ENCODE measurements around the gene TP53BP1.
A peak's percentile ranks its signal among the peaks of the same experiment; 100 is the strongest.

Gene TP53BP1

DNA sequence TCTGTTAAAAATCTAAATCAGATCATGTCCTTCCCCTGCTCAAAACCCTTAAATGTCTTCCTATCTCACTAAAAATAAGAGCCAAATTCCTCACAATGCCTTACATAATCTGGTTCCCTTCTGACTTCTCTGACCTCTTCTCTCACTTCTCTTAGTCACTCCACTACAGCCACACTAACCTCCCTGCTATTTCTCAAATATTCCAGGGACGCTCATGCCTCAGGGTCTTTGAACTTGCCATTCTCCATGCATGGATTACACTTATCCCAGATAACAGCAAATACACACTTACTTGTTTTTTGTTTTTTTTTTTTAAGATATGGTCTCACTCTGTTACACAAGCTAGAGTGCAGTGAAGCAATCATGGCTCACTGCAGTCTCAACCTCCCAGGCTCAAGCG lies 8.5 kb downstream of the TP53BP1 start:
- FAIRE-seq (peak; percentile 38), DNase-seq (ENCODE audit: insufficient read length, low spot score) (no peak)
- no peak for TF ChIP-seq POLR2A (IDR thresholded peaks at IDR 0.05; ENCODE audit: low read depth, low read length)

DNA sequence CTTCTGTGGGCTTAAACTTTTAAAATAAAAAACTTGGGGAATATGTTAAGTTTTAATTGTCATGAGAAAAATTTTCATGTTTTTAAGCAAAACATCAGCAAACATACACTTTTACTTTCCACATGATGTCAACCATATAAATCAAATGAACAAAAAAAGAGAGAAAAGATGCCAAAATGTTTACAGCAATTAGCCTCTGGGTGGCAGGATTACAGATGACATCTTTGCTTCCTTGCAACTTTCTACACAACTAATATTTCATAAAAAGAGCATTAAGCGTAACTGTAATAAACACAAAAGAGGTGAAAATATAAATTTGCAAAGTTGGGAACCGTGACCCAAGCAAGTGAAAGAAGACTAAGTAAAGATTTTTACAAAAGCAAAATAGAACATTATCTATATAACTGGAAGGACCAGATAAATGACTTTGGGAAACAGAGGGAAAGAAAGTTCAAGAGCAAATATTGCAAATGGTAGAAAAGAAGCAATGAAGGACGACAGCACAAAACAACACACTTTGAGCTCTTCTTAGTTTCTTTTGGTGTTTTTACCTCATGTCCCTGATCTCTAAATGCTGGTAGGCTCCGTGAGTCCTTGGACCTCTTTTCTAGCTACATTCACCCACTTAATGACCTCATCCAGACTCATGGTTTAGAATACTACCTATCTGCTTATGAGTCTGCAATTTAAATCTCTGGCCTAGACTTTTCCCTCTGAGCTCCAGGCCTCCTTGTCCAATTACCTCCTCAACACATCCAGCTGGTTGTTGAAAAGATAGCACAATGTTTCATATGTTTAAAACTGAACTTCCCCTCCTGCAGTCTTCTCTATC lies 9.4 kb downstream of the TP53BP1 start:
- FAIRE-seq (peak; percentile 36), DNase-seq (ENCODE audit: insufficient read length, low spot score) (no peak)
- no peak for TF ChIP-seq POLR2A (IDR thresholded peaks at IDR 0.05; ENCODE audit: low read depth, low read length)

DNA sequence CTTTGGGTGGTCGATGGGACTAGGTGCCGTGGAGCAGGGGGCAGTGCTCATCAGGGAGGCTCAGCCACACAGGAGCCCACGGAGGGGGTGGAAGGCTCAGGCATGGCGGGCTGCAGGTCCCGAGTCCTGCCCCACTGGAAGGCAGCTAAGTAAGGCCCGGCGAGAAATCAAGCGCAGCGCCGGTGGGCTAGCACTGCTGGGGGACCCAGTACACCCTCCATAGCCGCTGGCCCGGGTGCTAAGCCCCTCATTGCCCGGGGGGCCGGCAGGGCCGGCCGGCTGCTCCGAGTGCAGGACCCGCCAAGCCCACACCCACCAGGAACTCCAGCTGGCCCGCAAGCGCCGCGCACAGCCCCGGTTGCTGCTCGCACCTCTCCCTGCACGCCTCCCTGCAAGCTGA lies 19.1 kb downstream of the TP53BP1 start:
- no peak for FAIRE-seq
- TF ChIP-seq POLR2A (IDR thresholded peaks at IDR 0.05; ENCODE audit: low read depth, low read length) = no peak

DNA sequence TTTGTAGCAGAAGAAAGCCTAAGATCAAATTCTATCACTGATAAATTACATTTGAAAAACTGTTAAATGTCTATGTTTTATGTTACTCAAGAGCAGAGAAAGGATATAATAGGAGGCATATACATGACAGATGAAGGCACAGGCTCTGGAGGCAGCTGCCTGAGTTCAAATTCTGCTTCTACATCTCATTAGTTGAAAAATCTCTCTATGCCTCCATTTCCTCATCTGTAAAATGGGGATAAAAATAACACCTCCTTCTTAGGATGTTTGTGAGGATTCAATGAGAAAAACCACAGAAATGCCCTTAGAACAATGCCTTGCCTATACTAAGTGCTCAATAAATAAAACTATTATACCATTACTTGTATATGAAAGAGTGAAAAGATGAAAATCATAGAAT lies 21.0 kb downstream of the TP53BP1 start:
- no peak for FAIRE-seq
- DNase-seq (ENCODE audit: insufficient read length, low spot score) = no peak
- no peak for TF ChIP-seq POLR2A (IDR thresholded peaks at IDR 0.05; ENCODE audit: low read depth, low read length)

More for the DNA sequence above, 19.1 kb downstream of the TP53BP1 start:
- DNase-seq (ENCODE audit: insufficient read length, low spot score) = no peak

DNA sequence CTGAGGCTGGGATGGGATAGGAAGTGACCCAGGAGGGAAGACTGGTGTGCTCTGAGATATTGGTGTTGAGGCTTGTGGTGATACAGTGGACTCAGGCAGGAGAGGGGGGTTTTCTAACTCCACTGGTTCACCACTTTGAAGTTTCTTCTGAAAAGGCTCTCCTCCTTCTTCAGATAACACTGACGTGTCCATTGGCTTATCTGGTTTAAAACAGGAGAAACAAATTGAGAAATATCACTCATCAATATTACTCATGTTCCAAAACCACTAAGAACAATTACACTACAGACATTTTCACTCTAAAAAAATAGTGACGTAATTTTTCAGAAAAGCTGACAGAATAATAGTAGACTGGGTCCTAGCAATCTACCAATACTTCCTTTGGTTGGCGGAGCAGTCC lies 23.1 kb downstream of the TP53BP1 start:
- FAIRE-seq = peak; percentile 70
- no peak for DNase-seq (ENCODE audit: insufficient read length, low spot score)
- no peak for TF ChIP-seq POLR2A (IDR thresholded peaks at IDR 0.05; ENCODE audit: low read depth, low read length)

DNA sequence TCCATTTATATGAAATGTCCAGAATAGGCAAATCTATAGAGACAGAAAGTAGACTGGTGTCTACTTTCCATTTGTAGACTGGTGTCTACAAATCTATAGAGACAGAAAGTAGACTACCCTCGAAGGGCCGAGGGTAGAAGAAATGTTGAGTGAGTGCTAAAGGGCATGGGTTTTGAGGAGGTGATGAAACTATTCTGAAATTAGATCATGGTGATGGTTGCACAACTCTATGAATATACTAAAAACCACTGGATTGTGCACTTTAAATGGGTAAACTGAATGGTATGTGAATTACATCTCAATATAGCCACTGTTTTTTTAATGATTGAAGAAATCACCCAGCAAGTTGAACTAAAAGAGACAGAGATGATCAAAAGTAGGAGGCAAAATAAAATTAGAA lies 27.9 kb downstream of the TP53BP1 start:
- no peak for DNase-seq (ENCODE audit: insufficient read length, low spot score)
- FAIRE-seq = no peak
- TF ChIP-seq POLR2A (IDR thresholded peaks at IDR 0.05; ENCODE audit: low read depth, low read length) = no peak

DNA sequence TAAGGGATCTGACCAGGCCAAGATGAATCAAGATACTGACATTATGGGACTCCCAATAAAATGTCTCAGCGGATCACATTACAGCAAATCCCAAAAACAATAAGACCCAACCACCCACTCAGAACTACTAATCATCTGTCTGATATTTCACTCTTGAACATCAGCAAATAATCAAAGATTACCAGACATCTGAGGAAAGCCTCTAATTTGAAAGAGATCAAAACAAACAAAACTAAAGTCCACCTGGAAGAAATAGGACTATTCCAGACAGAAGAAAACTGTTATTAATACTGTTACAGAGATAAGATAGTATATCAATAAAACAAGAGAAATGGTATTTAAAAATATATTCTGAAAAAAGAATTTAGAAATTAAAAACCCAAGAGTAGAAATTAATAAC lies 29.0 kb downstream of the TP53BP1 start:
- TF ChIP-seq POLR2A (IDR thresholded peaks at IDR 0.05; ENCODE audit: low read depth, low read length) = no peak
- no peak for DNase-seq (ENCODE audit: insufficient read length, low spot score)
- FAIRE-seq = no peak

DNA sequence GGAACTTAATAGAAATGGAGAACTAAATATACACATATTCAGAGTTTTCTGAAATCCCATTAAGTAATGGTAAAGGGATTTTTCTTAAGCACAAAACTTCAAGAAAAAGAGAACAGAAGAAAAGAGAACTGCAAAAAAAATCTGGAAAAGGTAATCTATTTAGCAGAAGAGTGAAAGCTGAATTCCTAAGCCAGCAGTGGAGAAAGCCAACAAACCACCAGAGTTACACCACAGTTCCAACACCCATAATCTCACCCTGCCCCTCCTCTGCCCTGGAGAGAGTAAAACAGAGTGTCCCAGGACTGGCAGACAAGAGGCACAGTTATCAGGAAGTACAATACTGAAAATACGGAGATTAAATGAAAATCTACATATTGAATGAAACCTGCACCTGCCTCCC lies 29.4 kb downstream of the TP53BP1 start:
- DNase-seq (ENCODE audit: insufficient read length, low spot score) = no peak
- no peak for FAIRE-seq
- no peak for TF ChIP-seq POLR2A (IDR thresholded peaks at IDR 0.05; ENCODE audit: low read depth, low read length)

DNA sequence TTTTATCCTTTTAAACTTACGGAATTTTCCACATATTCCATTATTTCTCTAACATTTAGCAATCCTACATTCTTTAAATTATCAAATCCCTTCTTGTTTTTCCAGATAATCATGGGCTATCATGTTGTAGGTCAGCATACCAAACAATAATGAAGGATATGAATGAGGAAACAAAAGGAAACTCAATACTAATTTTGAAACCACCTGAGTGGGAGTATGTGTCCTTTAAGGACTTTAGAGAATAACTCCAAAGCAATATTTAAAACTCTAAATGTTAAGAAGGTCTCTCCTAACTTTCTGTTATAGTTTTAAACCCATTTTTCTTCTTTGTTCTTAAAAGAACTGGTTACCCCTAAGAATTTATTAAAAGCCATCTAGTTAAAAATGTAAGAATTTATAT lies 43.0 kb downstream of the TP53BP1 start:
- no peak for TF ChIP-seq POLR2A (IDR thresholded peaks at IDR 0.05; ENCODE audit: low read depth, low read length)
- no peak for FAIRE-seq
- no peak for DNase-seq (ENCODE audit: insufficient read length, low spot score)

DNA sequence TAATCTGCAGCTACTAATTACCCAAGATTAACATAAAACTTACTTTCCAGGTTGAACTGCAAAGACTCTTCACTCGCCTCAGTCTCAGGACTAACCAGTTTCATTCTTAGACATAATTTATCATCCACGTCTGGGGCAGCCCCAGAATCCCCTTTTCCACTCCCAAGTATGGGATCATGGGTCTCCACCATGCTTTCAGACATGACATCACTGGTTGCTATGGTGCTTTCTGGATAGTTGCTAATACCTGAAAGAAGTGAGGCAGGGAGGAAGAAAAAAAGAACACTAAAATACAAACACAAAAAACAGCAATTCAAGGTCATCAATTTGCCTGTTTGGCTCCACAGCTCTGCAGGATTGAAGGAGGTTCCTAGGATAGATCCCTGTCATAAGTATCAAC lies 46.6 kb downstream of the TP53BP1 start:
- no peak for FAIRE-seq
- no peak for TF ChIP-seq POLR2A (IDR thresholded peaks at IDR 0.05; ENCODE audit: low read depth, low read length)
- no peak for DNase-seq (ENCODE audit: insufficient read length, low spot score)

DNA sequence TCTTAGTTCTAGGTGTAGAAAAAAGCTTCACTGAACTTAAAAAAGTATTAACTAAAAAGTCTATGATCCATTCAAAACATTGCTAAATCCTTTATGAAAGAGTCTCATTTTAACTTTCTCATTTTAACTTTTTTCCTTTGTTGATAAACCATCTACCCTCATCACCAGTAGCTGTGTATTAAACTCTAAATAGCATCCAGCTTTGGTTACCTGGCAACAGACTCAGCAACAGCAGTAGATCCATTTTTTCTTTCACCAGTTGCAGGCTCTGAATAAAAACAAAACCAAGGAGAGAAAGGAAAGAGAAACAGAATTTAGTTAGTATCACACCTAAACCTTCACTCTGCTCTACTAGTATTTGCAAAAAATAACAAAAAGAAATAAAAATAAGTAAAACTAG lies 51.6 kb downstream of the TP53BP1 start:
- DNase-seq (ENCODE audit: insufficient read length, low spot score) = peak; percentile 29
- TF ChIP-seq POLR2A (IDR thresholded peaks at IDR 0.05; ENCODE audit: low read depth, low read length) = no peak
- FAIRE-seq = peak; percentile 33

DNA sequence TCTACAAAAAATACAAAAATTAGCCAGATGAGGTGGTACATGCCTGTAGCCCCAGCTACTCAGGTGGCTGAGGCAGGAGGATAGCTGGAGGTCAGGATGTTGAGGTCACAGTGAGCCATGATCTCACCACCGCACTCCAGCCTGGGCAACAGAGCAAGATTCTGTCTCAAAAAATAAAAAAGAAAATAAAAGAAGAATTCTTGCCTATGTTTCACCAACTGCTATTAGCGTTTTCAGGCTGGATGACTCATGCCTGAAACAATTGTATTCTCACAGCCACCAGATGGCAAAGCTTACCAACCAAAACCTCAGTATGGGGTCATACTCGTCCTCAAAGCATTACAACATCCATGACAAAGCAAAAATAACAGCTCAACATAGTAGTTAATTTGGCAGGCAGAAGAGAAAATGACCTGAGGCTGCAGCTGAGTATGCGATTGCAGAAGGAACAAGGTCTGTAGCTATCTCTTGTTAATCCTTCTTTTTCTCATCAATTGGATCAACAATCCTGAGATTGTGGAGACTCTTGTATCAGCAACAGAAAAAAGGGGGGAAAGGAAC lies 52.2 kb downstream of the TP53BP1 start:
- TF ChIP-seq POLR2A (IDR thresholded peaks at IDR 0.05; ENCODE audit: low read depth, low read length) = no peak
- FAIRE-seq (peak; percentile 99), DNase-seq (ENCODE audit: insufficient read length, low spot score) (peak; percentile 75)

DNA sequence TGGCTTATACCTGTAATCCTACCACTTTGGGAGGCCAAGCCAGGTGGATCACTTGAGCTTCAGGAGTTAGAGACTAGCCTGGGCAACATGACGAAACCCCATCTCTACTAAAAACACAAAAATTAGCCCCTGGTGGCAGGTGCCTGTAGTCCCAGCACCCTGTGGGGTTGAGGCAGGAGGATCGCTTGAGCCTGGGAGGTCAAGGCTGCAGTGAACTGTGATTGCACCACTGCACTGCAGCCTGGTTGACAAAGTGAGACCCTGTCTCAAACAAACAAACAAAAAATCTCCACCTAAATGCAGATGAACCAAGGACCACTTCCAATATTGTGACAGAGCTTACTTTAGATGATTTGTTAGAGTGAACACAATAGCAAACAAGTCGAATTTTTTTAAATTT lies 53.7 kb downstream of the TP53BP1 start:
- DNase-seq (ENCODE audit: insufficient read length, low spot score) (no peak), FAIRE-seq (no peak)
- TF ChIP-seq POLR2A (IDR thresholded peaks at IDR 0.05; ENCODE audit: low read depth, low read length) = no peak

DNA sequence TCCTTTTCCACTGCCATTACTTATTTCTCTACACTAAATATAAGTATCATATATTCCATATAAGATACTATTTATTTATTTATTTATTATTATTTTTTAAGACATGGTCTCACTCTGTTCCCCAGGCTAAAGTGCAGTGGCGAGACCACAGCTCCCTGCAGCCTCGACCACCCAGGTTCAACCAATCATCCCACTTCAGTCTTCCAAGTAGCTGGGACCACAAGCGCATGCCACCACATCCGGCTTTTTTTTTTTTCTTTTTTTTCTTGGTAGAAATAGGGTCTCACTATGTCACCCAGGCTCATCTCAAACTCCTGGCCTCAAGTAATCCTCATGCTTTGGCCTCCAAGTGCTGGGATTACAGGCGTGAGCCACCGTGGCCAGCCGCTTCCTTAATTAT lies 56.6 kb downstream of the TP53BP1 start:
- FAIRE-seq = no peak
- no peak for TF ChIP-seq POLR2A (IDR thresholded peaks at IDR 0.05; ENCODE audit: low read depth, low read length)

DNA sequence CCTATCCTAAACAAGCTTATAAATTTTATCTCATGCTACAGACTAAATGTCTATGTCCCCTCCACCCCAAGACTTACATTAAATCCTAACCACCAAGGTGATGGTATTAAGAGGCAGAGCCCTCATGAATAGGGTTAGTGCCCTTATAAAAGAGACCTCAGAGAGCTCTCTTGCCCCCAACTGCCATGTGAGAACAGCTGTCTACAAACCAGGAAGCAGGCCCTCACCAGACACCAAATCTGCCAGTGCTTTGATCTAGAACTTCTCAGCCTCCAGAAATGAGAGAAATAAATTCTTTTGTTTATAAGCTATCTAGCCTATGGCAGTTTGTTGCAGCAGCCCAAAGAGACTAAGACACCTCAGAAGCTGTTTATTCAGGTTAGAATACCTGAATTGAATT lies 58.5 kb downstream of the TP53BP1 start:
- DNase-seq (ENCODE audit: insufficient read length, low spot score) (no peak), FAIRE-seq (no peak)
- no peak for TF ChIP-seq POLR2A (IDR thresholded peaks at IDR 0.05; ENCODE audit: low read depth, low read length)

More for the DNA sequence above, 56.6 kb downstream of the TP53BP1 start:
- DNase-seq (ENCODE audit: insufficient read length, low spot score) = no peak

Data from H54 (cell line).